IPS-20b (cell line): ENCODE results near the gene CARM1.
"Not testable (repeated sequence)": the region's sequence is repeated elsewhere in the genome, so short reads cannot be mapped to it uniquely, and the experiment has no call there.

Experiments used
- H3K27ac ChIP-seq: one replicate; pipeline ENCODE4 v1.5.1; 2013; ENCODE audit warnings: low read length
- H3K27me3 ChIP-seq: 2 replicates; pipeline ENCODE4 v1.6.1; 2013; ENCODE audit warnings: mild to moderate bottlenecking, low read length, inconsistent platforms; ENCODE audit not compliant: insufficient read depth
- H3K36me3 ChIP-seq: 2 replicates; pipeline ENCODE4 v1.6.1; 2013; ENCODE audit warnings: low read depth, mild to moderate bottlenecking, inconsistent platforms, low read length, moderate library complexity; ENCODE audit not compliant: insufficient read depth
- H3K4me1 ChIP-seq: 2 replicates; pipeline ENCODE4 v1.6.1; 2013; ENCODE audit warnings: mild to moderate bottlenecking, control low read depth, inconsistent platforms, low read length, moderate library complexity; ENCODE audit not compliant: insufficient read depth
- H3K4me3 ChIP-seq: 2 replicates; pipeline ENCODE4 v1.5.1; 2013; ENCODE audit warnings: mild to moderate bottlenecking, low read length, inconsistent platforms
- H3K9ac ChIP-seq: 2 replicates; pipeline ENCODE4 v1.6.1; 2013; ENCODE audit warnings: low read depth, mild to moderate bottlenecking, inconsistent platforms, low read length, moderate library complexity
- H3K9me3 ChIP-seq: 2 replicates; pipeline ENCODE4 v1.6.1; 2013; ENCODE audit warnings: mild to moderate bottlenecking, low read depth, low read length, inconsistent platforms; ENCODE audit not compliant: insufficient read depth

The CARM1 gene

DNA sequence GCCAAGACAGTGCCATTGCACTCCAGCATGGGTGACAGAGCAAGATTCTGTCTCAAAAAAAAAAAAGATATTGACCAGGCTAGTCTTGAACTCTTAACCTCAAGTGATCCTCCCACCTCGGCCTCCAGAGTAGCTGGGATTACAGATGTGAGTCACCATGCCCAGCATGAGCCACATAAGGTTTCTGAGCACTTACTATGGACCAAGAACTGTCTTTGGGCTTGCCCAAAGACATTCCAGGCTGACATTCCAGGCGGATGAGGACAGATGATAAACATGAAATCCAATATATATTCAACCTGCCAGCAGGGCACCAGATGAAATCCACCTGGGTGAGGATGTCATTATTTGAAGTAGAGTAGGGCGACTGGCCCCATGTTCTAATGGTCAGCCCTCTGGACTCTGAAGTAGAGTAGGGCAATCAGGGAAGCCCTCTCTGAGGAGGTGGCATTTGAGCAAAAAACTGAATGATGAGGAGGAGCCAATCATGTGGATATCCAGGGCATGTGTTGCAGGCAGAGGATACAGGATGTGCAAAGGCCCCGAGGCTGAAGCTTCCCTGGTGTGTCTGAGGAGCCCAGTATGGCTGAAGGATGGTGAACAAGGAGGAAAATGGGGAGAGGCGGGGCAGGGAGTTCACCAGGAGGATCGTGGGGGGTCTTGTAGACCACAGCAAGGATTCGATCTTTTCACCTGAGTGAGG lies 19.1 kb upstream of the CARM1 start:
- Histone ChIP-seq H3K4me3 (no peak overlapping the region), H3K9me3 (no peaks in the 10 kb centered on the region), H3K9ac (no peak overlapping the region), H3K27ac (no peak overlapping the region), H3K36me3 (no peaks in the 10 kb centered on the region), H3K27me3 (no peaks in the 10 kb centered on the region), H3K4me1 (no peaks in the 10 kb centered on the region)

DNA sequence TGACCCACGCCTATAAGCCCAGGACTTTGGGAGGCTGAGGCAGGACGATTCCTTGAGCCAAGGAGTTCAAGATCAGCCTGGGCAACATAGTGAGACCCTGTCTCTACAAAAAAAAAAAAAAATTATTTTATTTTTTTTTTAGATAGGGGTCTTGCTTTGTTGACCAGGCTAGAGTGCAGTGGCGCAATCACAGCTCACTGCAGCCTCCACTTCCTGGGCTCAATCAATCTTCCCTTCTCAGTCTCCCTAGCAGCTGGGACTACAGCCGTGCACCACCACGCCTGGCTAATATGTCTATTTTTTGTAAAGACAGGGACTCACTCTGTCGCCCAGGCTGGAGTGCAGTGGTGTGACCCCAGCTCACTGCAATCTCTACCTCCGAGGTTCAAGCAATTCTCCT lies 18.4 kb upstream of the CARM1 start:
- no peaks in the 10 kb centered on the region for H3K9me3 ChIP-seq
- H3K9ac ChIP-seq = no peak overlapping the region
- H3K4me1 ChIP-seq = no peaks in the 10 kb centered on the region
- H3K4me3 ChIP-seq = no peak overlapping the region
- H3K27ac ChIP-seq = no peak overlapping the region
- H3K36me3 ChIP-seq = no peaks in the 10 kb centered on the region
- no peaks in the 10 kb centered on the region for H3K27me3 ChIP-seq

- no peak overlapping the region for H3K9ac ChIP-seq
- H3K36me3 ChIP-seq = no peaks in the 10 kb centered on the region
- no peak overlapping the region for H3K27ac ChIP-seq
Observed at GRCh38 chr19:10854350-10855089, 16.8 kb upstream of the CARM1 start.

DNA sequence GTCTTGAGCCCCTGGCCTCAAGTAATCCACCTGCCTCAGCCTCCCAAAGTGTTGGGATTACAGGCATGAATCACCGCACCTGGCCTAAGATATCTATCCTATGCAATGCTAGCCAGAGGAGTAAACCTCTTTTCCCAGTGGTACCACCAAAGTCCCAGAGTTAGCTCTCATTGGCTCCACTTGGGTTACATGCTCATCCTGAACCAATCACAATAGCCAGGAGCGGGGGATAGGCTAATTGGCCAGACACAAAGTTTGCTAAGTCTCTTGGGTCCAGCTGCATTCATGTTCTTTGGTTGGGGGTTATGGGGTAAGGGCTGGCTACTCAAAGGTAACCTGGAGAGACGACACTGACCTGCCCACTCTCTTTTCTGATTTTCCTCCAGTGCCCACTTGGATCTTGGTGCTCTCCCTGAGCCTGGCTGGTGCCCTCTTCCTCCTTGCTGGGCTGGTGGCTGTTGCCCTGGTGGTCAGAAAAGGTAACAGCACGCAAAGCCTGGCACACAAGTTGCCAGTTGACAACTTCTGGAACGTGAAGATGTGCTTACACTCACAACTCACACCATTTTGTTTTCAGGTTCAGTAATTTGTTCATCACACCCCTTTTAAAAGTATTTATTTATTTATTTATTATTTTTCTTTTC lies 15.4 kb upstream of the CARM1 start:
- H3K4me1 ChIP-seq = no peaks in the 10 kb centered on the region
- H3K36me3 ChIP-seq = no peaks in the 10 kb centered on the region
- H3K27ac ChIP-seq = no peak overlapping the region

More at GRCh38 chr19:10854350-10855089, 16.8 kb upstream of the CARM1 start:
- Histone ChIP-seq H3K4me1 (no peaks in the 10 kb centered on the region), H3K4me3 (no peak overlapping the region), H3K27me3 (no peaks in the 10 kb centered on the region), H3K9me3 (no peaks in the 10 kb centered on the region)

GRCh38 chr19:10856899-10857298 lies 14.5 kb upstream of the CARM1 start:
- not testable (repeated sequence) for H3K27ac ChIP-seq, H3K4me1 ChIP-seq, H3K27me3 ChIP-seq, H3K36me3 ChIP-seq, H3K9me3 ChIP-seq, H3K4me3 ChIP-seq, H3K9ac ChIP-seq

More for the DNA sequence above, 15.4 kb upstream of the CARM1 start:
- no peak overlapping the region for H3K4me3 ChIP-seq
- H3K9me3 ChIP-seq = no peaks in the 10 kb centered on the region
- H3K9ac ChIP-seq = no peak overlapping the region
- no peaks in the 10 kb centered on the region for H3K27me3 ChIP-seq

DNA sequence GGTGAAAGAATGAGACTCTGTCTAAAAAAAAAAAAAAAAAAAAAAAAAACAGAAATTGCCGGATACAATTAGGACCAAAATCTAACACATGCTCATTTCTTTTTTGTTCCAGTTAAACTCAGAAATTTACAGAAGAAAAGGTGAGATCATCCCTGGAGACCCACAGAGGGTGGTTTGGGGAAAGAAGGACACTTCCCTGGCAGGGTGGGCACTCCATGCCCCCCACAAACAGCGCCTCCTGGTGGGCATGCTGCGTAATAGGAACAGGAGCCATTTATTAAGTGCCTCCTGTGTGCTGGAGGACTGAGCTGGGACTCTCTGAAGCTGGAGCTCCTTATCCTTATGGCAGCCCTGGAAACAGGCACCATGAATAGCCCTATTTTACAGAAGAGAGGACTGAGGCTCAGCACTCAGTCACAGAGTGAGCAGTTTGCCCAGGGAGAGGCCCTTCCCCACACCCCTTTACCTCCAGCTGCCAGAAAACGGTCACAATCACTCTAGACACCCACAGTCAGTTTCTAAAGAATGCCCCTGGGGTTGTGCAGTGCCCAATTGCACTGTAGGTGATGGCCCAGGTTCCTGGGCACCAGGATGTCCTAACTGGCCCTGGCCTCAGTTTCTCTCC lies 13.0 kb upstream of the CARM1 start:
- H3K27me3 ChIP-seq = no peaks in the 10 kb centered on the region
- no peak overlapping the region for H3K4me3 ChIP-seq
- no peaks in the 10 kb centered on the region for H3K36me3 ChIP-seq
- no peak overlapping the region for H3K9ac ChIP-seq
- H3K4me1 ChIP-seq = no peaks in the 10 kb centered on the region
- no peak overlapping the region for H3K27ac ChIP-seq
- H3K9me3 ChIP-seq = no peaks in the 10 kb centered on the region

- H3K9ac ChIP-seq = no peak overlapping the region
- no peaks in the 10 kb centered on the region for H3K9me3 ChIP-seq
- no peaks in the 10 kb centered on the region for H3K27me3 ChIP-seq
- no peaks in the 10 kb centered on the region for H3K4me1 ChIP-seq
- H3K27ac ChIP-seq = no peak overlapping the region
- no peaks in the 10 kb centered on the region for H3K36me3 ChIP-seq
- H3K4me3 ChIP-seq = no peak overlapping the region
Observed at GRCh38 chr19:10861103-10861651, 10.2 kb upstream of the CARM1 start.

- Histone ChIP-seq H3K27ac (no peak overlapping the region), H3K9me3 (no peaks in the 10 kb centered on the region), H3K27me3 (no peaks in the 10 kb centered on the region), H3K4me3 (no peak overlapping the region), H3K4me1 (no peaks in the 10 kb centered on the region), H3K36me3 (no peaks in the 10 kb centered on the region), H3K9ac (no peak overlapping the region)
Observed at GRCh38 chr19:10862561-10863106, 8.7 kb upstream of the CARM1 start.

GRCh38 chr19:10863107-10863717 lies 8.1 kb upstream of the CARM1 start:
- H3K27ac ChIP-seq = no peak overlapping the region
- H3K27me3 ChIP-seq = no peaks in the 10 kb centered on the region
- H3K36me3 ChIP-seq = no peaks in the 10 kb centered on the region
- H3K9ac ChIP-seq = no peak overlapping the region
- no peaks in the 10 kb centered on the region for H3K4me1 ChIP-seq
- no peaks in the 10 kb centered on the region for H3K9me3 ChIP-seq
- H3K4me3 ChIP-seq = no peak overlapping the region

DNA sequence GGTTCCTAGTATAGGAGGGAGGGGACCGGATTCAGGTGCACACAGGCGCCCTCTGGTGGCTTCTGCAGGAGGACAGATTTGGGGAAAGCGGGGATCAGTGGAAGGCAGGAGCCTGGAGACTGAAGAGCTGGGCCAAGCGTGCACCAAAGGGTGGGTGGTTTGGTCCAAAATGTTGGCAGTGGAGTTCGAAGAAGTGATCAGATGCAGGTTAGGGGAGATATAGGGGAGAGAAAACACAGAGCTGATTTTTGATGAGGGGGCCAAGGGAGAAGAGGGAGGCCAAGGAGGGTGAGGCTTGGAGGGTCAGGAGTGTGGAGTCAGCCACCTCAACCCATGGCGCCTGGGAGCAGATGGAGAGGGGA lies 6.8 kb upstream of the CARM1 start:
- Histone ChIP-seq H3K4me3 (no peak overlapping the region), H3K27ac (no peak overlapping the region), H3K9ac (no peak overlapping the region)

GRCh38 chr19:10866495-10866894 lies 4.9 kb upstream of the CARM1 start:
- H3K27ac ChIP-seq = no peak overlapping the region
- no peaks in the 10 kb centered on the region for H3K36me3 ChIP-seq
- H3K9me3 ChIP-seq = no peaks in the 10 kb centered on the region
- H3K27me3 ChIP-seq = no peaks in the 10 kb centered on the region
- no peaks in the 10 kb centered on the region for H3K4me1 ChIP-seq
- H3K9ac ChIP-seq = no peak overlapping the region
- H3K4me3 ChIP-seq = no peak overlapping the region

More for the DNA sequence above, 6.8 kb upstream of the CARM1 start:
- no peaks in the 10 kb centered on the region for H3K27me3 ChIP-seq
- H3K9me3 ChIP-seq = no peaks in the 10 kb centered on the region
- no peaks in the 10 kb centered on the region for H3K36me3 ChIP-seq
- no peaks in the 10 kb centered on the region for H3K4me1 ChIP-seq
